Activated CD4-positive, alpha-beta T cell treated with anti-CD3 and anti-CD28 coated beads for 48 hours (primary cell): ENCODE data around the gene DOP1B.
"Not testable (repeated sequence)": the region's sequence is repeated elsewhere in the genome, so short reads cannot be mapped to it uniquely, and the experiment has no call there.

ENCODE experiments used
- DNase-seq: peaks from one replicate; pipeline ENCODE4 v3.0.0-alpha.2; 2020

DOP1B gene, protein sequence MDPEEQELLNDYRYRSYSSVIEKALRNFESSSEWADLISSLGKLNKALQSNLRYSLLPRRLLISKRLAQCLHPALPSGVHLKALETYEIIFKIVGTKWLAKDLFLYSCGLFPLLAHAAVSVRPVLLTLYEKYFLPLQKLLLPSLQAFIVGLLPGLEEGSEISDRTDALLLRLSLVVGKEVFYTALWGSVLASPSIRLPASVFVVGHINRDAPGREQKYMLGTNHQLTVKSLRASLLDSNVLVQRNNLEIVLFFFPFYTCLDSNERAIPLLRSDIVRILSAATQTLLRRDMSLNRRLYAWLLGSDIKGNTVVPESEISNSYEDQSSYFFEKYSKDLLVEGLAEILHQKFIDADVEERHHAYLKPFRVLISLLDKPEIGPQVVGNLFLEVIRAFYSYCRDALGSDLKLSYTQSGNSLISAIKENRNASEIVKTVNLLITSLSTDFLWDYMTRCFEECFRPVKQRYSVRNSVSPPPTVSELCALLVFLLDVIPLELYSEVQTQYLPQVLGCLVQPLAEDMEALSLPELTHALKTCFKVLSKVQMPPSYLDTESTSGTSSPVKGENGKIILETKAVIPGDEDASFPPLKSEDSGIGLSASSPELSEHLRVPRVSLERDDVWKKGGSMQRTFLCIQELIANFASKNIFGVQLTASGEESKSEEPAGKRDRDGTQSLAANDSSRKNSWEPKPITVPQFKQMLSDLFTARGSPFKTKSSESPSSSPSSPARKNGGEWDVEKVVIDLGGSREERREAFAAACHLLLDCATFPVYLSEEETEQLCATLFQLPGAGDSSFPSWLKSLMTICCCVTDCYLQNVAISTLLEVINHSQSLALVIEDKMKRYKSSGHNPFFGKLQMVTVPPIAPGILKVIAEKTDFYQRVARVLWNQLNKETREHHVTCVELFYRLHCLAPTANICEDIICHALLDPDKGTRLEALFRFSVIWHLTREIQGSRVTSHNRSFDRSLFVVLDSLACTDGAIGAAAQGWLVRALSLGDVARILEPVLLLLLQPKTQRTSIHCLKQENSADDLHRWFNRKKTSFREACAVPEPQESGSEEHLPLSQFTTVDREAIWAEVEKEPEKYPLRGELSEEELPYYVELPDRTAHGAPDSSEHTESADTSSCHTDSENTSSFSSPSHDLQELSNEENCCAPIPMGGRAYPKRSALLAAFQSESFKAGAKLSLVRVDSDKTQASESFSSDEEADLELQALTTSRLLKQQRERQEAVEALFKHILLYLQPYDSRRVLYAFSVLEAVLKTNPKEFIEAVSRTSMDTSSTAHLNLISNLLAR (N-terminal part only)

DNA sequence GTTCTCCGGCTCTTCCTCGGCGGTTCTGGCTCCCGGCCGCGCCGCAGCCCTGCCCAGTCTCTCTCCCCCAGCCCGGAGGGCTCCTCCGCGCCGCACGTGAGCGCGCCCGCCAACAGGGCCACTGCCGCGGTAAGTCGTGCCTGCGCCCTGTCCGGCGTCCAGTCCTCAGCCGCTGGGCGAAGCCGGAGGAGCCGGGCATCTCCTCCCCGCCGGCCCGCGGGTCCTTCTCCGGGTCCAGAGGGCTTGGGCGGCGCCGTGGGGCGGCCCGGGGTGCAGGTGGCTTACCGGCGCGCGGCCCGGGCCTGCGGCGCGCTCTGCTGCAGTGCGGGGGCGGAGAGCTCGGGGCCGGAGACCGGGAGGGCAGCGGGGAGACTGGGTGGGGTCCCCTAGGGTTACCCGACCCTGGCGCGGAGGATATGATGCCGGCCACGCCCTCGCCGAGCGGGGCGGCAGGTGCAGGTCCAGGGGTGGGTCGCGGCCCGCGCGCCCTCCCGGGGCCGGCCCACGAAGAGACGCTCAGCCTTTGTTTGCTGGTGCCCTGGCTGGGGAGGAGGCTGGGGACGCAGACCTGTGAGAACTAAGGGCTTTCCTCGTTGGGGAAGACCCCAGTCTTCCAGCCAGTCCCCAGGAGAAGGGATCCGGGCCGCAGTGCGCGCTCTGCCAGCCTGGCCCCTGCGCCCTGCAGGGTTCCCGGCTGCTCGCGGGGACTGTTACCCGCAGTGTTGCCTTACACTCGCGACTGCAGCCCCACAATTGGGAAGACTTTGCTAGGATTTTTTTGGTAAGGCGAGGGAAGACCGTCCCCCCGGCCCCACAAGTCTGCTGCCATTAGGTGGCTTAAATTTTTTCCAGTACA, at the start of gene DOP1B:
Gene DOP1B (plus strand): TSS at position 10 of the 856 bp plus-strand sequence. CDS start 7,910 bp downstream, outside the sequence.
- peak; percentile 45 for DNase-seq

DNA sequence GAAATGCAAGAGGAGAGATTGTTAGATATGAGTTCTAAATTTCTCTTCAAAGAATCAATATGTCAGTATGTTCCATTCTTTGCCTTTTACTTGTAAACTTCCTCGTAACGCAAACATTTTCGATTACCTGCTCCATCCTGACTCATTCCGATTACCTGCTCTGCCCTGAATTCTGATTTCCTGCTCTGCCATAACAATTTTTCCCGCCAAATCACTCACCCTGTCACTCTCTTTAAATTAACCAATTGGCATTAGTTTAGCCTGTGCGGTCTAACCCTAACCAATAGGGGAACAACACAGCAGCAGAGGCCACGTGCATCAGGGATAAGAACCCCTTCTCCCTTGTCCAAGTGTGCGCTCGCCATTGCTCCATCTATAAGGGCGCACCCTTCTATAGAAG, 46.8 kb upstream of the DOP1B start:
- DNase-seq = no peak

DNA sequence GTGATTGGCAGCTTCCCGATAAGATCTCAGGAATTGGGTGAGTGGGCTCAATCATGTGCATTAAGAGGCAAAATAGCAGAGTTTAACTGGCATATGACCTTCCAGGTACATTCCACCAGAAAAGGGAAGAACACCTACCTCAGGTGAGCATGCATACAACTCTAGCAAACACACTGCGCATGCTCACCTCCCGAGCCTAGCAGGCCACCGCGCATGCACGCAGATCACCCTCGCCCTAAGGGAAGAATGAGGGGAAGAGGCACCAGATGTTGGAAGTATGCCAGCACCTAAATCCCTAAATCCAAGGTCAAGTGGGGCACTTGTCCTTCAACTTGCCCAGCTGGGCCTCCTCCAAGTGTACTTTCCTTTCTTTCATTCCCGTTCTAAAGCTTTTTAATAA, 45.4 kb upstream of the DOP1B start:
- no peak for DNase-seq

DNA sequence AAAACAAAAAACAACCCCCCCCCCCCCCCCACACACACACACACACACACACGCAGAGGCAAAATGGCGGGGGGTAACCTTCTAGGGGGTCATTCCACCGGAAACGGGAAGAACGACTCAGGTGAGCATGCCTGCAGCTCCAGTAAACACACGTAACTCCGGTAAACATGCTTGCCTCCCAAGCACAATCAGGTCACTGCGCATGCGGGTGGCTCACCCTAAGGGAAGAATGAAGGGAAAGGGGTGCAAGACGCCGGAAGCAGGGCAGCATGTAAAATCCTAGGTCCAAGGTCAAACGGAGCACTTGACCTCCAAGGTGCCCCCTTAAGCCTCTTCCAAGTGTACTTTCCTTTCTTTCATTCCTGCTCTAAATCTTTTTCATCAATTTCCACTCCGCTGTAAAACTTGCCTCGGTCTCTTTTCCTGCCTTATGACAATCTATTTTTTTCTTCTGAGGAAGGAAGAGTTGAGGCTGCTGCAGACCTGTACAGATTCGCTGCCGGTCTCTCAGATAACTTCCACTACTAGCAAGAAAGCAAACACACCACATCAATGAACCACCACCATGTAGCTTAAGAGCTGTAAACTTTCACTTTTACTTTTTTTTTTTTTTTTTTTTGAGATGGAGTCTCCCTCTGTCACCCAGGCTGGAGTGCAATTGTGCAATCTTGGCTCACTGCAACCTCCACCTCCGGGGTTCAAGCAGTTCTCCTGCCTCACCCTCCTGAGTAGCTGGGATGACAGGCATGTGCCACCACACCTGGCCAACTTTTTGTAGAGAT, 42.8 kb upstream of the DOP1B start:
- DNase-seq = peak; percentile 65

DNA sequence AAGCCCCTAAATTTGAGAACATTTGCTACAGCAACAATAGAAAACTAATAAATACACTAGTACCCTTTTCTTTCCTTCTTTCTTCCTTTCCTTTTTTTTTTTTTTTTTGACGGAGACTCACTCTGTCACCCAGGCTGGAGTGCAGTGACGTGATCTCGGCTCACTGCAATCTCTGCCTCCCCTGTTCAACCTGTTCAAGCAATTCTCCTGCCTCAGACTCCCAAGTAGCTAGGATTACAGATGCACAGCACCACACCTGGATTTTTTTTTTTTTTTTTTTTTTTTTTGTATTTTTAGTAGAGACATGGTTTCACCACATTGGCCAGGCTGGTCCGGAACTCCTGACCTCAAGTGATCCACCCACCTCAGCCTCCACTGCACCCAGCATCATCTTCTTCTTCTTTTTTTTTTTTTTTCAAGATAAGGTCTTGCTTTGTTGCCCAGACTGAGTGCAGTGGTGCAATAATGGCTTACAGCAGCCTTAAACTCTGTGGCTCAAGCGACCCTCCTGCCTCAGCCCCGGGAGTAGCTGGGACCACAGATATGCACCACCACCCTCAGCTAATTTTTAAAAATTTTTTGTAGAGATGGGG, 41.4 kb upstream of the DOP1B start:
- DNase-seq = no peak

DNA sequence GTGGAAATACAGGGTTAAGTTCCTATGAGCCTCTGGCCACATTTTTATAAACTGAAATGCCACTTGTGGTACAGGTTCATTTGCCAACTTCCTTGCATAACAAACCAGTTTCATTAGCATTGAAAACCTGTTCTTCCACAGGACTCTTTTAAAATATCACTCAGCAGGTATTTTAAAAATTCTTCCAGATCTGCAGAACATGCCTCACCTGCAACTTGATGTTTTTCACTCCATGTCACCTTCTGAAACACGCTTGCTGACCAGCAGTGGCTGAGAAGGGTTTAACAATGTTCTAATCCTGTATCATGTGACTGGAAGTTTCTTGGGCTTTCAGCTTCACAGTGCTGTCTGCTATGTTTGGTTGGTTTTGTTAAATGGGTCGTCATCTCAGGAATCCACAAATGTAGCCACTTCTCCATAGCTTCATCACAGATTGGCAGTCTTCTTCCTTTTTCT, 39.3 kb upstream of the DOP1B start:
- DNase-seq = no peak

DNA sequence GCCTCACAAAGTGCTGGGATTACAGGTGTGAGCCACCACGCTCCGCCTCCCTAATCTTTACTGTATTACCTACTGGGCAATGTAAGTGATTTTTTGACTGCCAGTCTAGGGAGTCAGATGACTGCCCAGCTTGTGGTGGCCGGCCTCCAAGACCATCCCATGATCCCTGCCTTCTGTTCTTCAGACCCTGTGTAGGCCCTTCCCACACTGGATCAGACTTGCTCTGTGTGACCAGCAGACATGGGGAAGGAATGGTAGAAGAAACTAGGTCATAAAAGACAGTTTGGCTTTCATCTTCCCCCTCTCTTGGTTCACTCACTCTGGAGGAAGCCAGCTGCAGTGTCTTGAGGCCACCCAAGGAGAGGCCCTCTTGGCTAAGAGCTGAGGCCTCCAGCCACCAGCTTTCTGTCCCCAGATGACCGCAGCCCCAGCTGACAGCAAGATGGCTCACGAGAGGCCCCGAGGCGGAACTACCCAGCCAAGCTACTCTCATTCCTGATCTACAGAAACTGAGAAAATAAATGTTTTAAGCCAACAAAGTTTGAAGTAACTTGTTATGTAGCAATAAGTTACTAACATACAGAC, 36.2 kb upstream of the DOP1B start:
- DNase-seq = no peak

DNA sequence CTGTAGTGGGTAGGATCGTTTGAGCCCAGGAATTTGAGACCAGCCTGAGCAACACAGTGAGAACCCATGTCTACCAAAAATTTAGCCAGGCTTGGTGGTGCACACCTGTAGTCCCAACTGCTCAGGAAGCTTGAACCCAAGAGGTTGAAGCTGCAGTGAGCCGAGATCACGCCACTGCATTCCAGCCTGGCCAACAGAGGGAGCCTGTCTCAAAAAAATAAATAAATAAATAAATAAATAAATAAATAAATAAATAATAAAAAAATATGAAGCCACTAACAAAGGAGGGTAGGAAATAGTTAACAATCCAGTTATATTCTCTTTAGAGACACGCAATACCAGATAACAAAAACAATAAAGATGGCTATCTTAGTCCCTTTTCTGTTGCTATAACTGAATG, 33.6 kb upstream of the DOP1B start:
- DNase-seq = no peak

DNA sequence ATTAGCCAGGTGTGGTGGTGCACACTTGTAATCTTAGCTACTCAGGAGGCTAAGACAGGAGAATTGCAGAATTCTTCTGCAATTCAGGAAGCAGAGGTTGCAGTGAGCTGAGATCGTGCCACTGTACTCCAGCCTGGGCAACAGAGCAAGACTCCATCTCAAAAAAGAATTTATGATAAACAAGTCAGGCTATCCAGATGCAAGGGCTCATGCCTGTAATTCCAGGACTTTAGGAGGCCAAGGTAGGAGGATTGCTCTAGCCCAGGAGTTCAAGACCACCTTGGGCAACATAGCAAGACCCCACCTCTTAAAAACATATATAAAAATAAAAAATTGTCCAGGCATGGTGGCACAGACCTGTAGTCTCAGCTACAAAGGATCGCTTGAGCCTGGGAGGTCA, 32.2 kb upstream of the DOP1B start:
- DNase-seq = no peak

DNA sequence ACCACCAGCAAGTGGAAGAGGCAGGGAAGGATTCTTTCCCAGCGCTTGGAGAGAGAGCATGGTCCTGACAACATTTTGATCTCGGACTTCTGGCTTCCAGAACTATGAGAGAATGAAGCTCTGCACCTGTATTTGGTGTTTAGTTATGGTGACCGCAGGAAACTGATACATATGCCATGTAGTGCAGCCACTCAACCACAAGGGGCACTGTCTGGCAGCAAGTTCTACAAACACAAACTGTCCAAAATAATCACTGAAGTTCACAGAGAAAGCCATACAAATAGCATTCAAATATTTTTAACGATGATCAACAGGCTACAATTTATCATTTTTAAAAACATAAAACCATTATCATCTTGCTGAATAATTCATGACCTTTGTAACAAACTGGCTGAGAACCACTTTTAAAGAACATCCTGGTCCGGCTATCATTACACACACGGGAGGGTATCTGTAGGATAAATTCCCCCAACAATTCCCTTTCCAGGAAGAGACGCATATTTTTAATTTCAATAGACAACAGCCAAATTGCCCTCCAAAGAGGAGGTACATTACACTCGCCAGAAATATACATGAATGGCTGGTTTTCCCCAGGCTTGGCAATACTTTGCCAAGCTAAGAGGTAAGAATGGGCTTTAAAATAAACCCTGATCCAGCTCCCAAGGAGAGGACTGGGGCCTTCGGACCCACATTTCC, 31.0 kb upstream of the DOP1B start:
- peak; percentile 70 for DNase-seq

DNA sequence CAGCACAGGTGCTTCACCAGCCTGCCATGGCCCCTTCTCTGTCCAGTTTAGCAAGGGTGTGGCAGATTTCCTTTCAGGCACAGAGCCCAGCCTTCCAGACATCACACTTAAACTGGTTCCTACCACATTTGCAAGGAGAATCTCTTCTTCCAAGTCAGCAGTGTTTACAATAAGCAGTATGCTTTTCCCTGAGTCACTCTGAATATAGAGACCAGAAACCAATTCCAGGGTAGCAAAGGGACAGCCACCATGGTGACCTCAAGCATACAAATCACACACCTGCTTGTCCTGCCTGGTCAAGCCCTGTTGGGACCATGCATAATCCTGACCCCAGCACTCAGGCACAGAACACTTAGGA, 30.4 kb upstream of the DOP1B start:
- DNase-seq = no peak

DNA sequence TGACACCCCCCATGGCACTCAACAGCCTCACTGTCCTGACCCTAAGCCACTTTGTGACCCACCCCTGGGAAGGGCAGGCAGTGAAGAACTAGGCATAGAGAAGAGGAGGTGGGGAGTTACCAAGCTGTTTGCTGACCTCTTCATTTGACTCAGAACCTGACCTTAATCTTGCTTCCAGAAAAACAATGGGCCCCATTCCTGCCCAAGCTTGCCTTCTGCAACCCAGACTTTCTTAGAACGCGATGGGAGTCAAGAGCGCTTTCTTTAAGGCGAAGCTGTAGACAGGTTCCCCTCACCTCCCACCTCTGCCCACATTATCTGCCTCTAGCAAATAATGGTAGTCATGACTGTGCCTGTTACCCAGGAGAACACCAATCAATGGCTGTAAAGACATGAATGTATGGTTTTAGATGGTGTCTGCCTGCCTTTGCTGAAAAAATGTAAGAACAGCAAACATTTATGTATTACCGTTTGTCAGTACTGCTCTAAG, 30.0 kb upstream of the DOP1B start:
- DNase-seq = no peak

DNA sequence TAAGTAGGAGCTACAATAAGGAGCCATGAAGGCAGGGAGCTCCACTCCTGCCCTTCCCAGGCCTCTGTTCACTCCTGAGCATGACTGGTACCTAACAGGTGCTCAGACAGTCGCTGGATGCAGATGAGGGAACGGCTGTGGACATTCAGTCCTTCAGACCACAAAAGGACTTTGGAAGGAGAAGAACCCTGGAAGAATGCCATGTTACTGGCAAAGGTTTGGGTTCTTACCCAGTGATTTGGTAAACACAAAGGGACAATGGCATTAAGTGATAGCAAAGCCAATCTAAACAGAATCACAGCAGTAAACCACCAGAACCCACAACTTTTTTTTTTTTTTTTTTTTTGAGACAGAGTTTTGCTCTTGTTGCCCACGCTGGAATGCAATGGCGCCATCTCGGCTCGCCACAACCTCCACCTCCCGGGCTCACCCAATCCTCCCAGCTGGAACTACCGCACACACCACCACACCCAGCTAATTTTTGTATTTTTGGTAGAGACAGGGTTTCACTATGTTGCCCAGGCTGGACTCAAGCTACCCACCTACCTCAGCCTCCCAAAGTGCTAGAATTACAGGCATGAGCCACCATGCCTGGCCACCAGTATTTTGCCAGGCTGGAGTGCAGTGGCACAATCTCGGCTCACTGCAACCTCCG, 29.2 kb upstream of the DOP1B start:
- DNase-seq = no peak

DNA sequence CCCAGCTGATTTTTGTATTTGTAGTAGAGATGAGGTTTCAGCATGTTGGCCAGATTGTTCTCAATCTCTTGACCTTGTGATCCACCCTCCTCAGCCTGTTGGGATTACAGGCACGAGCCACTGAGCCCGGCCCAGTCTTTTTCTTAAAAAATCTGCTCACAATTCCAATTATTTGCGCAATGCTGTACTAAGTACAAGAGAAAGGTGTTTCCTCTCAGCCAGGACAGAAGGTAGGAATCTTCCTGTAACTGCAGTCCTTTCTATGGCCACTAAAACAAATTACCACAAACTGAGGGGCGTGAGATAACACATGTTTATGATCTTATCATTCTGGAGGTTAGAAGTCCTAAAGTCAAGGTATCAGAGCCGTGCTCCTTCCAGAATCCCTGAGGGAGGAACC, 28.6 kb upstream of the DOP1B start:
- DNase-seq = no peak

DNA sequence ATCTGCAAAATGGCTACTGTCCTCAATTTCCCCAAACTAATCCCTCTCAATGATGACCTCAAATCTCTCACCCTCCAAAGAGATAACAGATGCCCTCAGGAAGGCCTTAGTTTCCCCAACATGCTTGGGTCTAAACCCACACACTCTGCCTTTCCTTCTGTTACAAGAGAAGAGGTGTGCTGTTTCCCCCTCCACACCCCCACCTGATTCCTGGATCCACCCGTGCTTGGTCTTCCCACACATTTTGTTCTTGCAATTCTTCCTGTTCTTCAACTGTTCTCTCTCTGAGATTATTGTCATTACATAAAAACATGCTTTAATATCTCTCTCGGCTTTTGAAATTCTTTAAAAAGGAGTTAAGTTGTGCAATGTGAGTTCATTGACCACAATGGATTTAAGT, 27.4 kb upstream of the DOP1B start:
- no peak for DNase-seq

DNA sequence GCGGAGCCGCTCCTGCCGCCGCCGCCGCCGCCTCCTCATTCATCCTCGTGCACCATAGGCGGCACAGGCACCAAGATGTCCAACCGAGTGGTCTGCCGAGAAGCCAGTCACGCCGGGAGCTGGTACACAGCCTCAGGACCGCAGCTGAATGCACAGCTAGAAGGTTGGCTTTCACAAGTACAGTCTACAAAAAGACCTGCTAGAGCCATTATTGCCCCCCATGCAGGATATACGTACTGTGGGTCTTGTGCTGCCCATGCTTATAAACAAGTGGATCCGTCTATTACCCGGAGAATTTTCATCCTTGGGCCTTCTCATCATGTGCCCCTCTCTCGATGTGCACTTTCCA, 26.2 kb upstream of the DOP1B start:
- DNase-seq = not testable (repeated sequence)

DNA sequence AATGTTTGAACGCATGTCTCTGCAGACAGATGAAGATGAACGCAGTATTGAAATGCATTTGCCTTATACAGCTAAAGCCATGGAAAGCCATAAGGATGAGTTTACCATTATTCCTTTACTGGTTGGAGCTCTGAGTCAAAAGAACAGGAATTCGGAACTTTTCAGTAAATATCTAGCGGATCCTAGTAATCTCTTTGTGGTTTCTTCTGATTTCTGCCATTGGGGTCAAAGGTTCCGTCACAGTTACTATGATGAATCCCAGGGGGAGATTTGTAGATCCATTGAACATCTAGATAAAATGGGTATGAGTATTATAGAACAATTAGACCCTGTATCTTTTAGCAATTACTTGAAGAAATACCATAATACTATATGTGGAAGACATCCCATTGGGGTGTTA, 25.8 kb upstream of the DOP1B start:
- not testable (repeated sequence) for DNase-seq

DNA sequence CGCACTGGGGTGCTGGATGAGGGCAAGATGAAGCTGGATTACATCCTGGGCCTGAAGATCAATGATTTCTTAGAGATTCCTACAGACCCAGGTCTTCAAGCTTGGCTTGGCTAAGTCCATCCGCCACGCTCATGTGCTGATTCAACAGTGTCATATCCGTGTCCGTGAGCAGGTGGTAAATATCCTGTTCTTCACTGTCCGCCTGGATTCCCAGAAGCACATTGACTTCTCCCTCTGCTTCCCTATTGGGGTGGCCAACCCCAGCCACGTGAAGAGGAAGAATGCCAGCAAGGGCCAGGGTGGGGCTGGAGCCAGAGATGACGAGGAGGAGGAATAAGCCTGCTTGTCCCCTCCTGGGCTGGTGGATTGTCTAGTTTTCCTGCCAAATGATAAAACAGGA, 23.9 kb upstream of the DOP1B start:
- no peak for DNase-seq

DNA sequence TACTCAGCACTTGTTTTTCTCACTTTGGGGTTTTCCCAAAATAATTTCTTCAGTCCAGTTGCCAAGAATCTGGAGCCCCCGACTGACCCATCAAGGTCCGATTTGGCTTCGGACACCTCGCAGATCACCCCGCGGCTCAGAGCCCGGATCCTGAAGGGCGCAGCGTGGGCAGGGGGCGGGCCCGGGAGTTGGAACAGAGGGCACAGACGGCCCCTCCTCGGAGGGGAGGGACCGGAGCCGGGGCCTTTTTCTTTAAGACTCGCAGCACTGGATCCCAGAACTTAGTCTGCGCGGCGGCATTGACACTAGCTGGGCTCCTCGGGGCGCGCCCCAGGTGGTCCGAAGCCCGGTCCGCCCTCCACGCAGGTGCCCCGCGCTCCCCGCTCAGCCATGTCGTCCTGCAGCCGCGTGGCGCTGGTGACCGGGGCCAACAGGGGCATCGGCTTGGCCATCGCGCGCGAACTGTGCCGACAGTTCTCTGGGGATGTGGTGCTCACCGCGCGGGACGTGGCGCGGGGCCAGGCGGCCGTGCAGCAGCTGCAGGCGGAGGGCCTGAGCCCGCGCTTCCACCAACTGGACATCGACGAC, 21.7 kb upstream of the DOP1B start, which contains the start of gene CBR3:
Gene CBR3 (plus strand): TSS at position 277 of the 588 bp plus-strand sequence. CDS start 114 bp downstream, at position 391.
- peak; percentile 76 for DNase-seq
